GM21528 (cell line): ENCODE results near the gene TSPEAR.

Experiments used
- ATAC-seq: cut with Tn5 transposase; IDR thresholded peaks from one replicate; pipeline ENCODE4 v1.9.1; 2021; ENCODE audit warnings: mild to moderate bottlenecking, moderate library complexity; ENCODE audit not compliant: unreplicated experiment, low FRiP score

The TSPEAR gene

GRCh38 chr21:44525391-44526095 lies 185.8 kb downstream of the TSPEAR start:
- no peak for ATAC-seq

DNA sequence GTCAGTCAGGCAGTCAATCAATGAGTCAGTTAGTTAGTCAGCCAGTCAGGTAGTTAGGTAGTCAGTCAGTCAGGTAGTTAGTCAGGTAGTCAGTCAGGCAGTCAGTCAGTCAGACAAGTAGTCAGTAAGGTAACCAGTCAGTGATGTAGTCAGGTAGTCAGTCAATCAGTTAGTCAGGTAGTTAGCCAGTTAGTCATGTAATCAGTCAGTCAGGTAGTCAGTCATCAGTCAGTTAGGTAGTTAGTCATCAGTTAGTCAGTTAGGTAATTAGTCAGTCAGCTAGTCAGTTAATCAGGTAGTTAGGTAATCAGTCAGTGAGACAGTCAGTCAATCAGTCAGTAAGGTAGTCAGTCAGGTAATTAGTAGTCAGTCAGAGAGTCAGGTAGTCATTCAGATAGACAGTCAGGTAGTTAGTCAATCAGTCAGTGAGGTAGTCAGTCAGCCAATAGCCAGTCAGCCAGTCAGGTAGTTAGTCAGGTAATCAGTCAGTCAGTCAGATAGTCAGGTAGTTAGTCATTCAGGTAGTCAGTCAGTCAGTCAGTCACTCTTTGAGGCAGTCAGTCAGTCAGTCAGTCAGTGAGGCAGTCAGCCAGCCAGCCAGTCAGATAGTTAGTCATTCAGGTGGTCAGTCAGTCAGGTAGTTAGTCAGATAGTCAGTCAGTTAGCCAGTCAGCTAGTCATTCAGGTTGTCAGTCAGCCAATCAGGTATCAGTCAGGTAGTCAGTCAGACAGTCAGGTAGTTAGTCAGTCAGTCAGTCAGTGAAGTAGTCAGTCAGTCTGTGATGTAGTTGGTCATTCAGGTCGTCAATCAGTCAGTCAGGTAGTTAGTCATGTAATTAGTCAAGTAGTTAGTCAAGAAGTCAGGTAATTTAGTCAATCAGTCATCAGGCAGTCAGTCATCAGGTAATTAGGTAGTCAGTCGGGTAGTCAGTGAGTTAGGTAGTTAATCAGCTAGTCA lies 186.7 kb downstream of the TSPEAR start:
- no peak for ATAC-seq

DNA sequence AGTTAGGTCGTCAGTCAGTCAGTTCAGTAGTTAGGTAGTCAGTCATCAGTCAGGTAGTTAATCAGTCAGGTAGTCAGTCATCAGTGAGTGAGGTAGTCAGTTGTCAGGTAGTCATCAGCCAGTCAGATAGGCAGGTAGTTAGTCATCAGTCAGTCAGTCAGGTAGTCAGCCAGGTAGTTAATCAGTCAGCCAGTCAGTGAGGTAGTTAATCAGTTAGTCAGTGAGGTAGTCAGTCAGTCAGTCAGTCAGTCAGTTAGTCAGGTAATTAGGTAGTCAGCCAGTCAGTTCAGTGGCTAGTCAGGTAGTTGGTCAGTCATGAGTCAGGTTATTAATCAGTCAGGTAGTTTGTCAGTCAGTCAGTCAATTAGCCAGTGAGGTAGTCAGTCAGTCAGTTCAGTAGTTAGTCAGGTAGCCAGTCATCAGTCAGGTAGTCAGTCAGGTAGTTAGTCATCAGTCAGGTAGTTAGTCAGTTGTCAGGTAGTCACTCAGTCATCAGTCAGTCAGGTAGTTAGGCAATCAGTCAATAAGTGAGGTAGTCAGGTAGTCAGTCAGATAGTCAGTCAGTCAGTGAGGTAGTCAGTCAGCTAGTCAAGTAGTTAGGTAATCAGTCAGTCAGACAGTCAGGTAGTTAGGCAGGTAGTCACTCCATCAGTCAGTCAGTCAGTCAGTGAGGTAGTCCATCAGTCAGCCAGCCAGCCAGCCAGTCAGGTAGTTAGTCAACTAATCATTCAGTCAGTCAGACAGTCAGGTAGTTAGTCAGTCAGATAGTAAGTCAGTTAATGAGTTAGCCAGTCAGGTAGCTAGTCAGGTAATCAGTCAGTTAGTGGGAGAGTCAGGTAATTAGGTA lies 187.6 kb downstream of the TSPEAR start:
- no peak for ATAC-seq

DNA sequence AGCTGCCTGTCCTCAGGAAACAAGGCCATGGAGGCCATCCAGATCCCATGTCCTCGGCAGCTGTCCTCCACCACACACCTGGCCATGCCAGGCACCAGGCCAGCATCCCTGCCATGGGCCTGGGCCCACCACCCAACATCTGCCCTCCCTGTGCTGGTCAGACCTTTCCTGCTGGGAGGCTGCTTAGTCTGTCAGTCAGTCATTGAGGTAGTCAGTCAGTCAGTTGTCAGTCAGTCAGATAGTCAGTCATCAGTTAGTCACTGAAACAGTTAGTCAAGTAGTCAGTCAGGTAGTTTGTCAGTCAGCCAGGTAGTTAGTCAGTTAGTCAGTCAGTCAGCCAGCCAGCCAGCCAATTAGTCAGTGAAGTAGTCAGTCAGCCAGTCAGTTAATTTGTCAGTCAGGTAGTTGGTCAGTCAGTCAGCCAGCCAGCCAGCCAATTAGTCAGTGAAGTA lies 188.6 kb downstream of the TSPEAR start:
- ATAC-seq = no peak

DNA sequence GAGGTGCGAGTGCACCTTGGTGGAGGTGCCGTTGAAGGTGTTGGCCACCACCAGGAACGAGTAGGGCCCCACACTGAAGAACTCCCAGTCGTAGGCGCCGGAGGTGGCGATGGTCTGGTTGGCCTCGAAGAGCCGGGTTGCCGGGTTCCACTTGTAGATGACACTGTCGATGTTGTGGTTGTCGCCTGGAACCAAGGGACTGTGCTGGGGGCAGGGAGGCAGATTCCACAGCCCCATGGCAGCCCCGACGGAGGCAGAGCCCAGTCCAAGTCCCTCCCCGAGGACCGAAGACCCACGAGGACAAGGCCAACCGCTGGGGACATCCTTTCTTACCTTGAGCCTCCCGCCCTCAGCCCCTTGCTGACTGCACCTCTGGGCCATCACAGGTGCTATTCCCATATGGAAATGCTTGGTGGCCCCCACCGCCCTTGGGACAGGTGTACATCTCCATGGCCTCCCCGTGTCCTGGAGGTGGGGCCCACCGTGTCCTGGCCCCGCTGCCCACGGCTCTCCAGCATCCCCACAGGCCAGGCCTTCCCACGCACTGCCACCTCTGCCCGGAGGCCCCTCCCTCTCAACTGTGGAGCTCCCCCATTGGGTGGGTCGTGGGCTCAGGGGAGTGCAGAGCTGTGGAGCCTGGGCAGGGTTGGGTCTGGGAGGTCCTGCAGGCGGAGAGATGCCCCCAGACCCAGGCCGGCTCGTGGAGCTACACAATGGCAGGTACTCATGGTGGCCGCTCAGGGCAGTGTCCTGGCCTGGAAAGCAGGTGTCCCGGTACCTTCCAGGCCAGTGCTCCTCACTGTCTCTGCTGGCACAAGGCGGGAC lies 189.2 kb downstream of the TSPEAR start:
- no peak for ATAC-seq

DNA sequence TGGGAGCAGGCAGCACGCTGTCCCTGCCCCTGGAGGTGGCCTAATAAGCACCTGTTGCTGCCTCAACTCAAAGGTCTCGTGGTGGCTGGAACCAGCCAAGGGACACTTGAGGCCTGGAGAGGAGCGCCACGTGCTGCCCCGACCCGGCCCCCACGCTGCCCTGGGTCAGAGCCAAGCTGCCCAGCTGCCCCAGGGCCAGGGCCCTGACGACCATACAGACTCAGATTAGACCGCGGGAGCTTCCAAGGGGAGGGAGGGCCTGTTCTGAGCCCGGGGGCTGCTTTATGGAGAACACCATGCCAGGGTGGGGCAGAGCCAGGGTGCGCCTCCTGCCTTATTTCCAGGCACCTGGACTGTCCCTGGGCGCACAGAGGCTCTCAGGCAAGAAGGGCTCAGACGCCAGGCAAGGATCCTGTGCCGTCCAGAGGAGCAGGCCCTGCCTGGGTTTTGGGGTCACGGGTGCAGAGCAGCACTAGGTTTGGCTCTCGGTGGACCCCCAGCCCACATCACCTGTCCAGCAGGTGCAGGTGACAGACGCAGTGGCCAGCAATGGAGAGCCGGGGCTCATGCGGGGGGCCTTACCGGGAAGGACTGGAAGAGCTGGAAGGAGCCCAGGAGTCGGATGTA lies 190.0 kb downstream of the TSPEAR start:
- ATAC-seq = no peak

- no peak for ATAC-seq
Observed at GRCh38 chr21:44520326-44521300, 190.8 kb downstream of the TSPEAR start.

DNA sequence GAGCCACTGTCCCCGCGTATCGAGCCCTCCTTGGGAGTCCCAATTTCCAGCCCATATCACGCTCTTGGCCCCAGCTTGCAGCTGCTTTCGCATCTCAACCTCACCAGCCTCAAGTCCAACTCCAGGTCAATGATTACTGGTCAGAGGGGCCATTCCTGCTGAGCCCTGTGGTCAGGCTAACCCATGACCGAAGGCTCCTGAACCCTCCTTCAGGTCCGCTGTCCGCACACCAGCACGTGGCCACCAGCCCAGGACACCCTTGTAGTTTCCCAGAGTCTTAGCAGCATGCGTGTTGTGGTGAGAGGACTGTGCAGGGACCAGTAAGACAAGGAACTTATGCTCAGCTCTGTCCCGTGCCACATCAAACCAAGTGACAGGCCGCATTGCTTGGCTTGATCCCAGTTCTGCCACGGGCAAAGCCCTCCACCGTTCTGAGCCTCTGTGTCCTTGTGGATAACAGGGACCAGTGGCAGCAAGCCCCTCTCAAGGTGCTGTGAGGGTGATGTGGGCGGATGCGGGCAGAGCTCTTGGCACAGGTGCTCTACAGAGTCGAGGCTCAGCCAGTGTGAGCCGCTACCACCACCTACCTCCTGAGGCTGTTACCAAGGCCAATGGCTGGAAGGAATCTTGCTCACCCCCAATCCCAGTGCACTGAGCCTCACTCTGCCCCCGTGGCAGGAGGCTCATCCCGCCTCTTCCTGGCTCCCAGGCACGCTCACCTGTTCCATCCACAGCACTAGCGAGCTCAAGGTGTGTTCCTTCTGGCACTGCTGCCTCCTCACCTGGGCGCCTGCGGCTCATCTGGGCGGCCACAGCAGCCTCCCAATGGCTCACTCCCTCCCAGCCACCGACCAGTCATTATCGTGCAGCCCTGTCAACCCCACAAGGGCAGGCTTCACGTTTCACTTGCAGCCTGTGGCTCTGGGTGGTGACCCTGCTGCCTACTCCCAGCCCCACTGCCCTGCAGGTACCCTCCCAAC lies 191.7 kb downstream of the TSPEAR start:
- no peak for ATAC-seq

- no peak for ATAC-seq
Observed at GRCh38 chr21:44518686-44519085, 192.7 kb downstream of the TSPEAR start.

DNA sequence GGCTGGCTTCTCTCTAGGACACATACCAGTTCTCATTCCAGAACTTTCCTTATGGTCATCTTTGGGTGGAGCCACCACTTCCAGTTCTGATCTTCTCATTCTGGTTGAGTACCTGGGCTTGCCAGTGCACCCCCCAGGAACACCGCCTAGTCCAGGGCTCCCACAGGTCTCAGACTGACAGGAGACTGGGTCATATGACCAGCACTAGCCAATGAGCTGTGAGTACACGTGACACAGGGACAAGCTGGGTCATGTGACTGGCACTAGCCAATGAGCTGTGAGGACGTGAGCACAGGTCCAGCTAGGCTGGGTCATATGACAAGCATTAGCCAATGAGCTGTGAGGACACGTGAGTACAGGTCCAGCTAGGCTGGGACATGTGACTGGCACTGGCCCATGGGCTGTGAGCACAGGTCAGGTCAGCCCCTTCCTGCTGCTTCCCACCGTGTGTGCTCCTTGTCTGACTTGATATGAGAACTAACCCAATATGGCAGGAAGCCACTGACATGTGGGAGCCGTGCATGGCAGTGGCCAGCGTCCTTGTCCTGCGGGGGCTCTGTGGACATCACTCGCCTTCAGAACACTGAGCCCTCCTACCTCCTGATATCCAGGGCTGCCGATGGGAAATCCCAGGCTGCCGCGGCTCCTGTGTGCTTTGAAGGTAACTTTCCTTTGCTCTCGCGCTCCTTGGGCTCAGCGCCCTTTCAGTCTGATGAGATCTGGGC lies 194.0 kb downstream of the TSPEAR start:
- ATAC-seq = no peak

GRCh38 chr21:44516828-44517174 lies 194.6 kb downstream of the TSPEAR start:
- no peak for ATAC-seq

GRCh38 chr21:44516342-44516741 lies 195.0 kb downstream of the TSPEAR start:
- ATAC-seq = no peak

DNA sequence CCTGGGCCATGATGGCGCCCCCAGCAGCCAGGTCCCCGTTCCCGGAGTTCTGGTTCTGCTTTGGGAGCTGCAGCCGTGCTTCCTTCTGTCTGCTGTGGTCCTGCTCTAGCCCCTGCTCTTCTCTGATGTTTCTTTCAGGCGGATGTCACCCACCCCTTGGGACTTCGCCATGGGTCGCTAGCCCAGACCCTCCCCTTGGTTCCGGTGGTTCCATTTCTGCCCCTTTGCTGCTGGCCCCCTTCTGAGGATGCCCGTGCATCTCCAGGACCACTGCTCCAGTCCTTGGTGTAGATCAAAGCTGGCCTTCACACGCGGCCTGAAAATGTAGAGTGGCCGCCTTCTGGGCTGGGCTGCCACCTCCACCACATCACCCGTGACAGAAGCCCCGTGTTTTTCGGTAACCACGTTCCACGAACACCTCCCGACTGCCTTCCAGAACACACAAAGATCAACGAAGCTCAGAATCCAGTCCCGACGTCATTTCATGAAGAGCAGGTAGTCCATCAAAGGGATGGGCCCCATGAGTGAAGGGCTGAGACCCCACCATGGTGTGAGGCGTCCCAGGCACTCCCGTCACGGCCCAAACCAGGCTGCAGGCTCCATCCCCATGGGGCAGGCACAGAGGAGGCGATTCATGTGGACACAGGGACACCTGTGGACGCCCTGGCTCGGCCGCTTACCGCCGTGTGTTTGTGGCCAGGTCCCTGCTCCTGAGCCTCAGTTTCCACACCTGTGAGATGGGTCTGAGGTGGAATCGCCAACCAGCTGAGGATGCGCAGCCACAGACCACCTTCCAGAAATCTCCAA lies 195.8 kb downstream of the TSPEAR start:
- ATAC-seq = no peak

GRCh38 chr21:44514746-44515358 lies 196.5 kb downstream of the TSPEAR start:
- no peak for ATAC-seq

DNA sequence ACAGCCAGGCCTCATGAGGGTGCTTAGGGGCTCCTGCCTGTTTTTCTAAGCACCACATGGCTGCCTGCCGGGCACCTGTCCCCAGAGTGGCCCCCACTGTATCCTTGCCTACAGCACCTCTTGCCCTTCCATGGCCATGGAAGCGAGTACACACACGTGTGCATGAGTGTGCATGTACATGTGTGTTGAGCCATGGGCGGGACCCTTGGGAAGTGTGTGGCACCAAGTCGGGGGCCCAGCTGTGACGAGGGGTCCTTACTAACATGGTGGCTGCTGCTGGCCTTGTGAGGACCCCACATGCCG lies 197.2 kb downstream of the TSPEAR start:
- no peak for ATAC-seq
